ENCODE results near the gene NSMF. TPM values are rescaled to one million over a fixed set of nuclear protein-coding genes. Genes with fewer than 3 reads are reported as not detected.
A peak's percentile ranks its signal among the peaks of the same experiment; 100 is the strongest.

Gene NSMF
- total and polyA plus RNA-seq, 10 donors = 21.8 to 49.3 (median 26.1) TPM

DNA sequence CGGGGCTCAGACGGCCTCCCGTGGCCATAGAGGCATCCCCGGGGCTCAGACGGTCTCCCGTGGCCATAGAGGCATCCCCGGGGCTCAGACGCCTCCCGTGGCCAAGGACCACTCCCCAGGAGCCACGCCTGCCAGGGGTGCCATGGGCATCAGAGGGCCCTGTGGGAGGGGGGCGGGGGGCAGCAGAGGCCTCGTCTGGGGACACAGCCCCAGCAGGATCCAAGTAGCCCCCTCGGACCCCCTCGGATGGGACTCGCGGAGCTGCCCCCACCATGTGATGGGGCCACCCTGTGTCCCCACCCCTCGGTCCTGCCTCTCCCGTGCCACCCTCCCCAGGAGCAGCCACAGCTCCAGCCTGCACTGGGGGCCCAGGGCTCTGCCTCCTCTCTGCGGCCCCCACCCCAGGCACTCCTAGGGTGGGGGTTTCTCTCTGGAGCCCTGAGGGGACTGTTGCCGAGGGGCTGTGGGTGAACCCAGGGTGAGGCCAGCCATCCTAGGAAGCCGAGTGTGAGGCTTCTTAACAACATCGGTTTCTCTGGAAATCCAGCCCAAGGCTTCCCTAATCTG is 20.5 kb downstream of the NSMF start:
- intact Hi-C loops (cut with DNase I; ENCODE audit: low total_unique reads) = no loop called here
- peak; percentile 65 for DNase-seq
- 66 to 89% (median 87%) methylated on average over 4 to 22 of the region's 22 CpGs for WGBS, 5 donors
- H3K4me3 ChIP-seq = no peak overlapping the region
- H3K4me1 ChIP-seq = peaks cover 0 to 45% (median 15%) of the 10 kb centered on the region in 6 donors
- TF ChIP-seq, protein P1, sequence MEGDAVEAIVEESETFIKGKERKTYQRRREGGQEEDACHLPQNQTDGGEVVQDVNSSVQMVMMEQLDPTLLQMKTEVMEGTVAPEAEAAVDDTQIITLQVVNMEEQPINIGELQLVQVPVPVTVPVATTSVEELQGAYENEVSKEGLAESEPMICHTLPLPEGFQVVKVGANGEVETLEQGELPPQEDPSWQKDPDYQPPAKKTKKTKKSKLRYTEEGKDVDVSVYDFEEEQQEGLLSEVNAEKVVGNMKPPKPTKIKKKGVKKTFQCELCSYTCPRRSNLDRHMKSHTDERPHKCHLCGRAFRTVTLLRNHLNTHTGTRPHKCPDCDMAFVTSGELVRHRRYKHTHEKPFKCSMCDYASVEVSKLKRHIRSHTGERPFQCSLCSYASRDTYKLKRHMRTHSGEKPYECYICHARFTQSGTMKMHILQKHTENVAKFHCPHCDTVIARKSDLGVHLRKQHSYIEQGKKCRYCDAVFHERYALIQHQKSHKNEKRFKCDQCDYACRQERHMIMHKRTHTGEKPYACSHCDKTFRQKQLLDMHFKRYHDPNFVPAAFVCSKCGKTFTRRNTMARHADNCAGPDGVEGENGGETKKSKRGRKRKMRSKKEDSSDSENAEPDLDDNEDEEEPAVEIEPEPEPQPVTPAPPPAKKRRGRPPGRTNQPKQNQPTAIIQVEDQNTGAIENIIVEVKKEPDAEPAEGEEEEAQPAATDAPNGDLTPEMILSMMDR (IDR thresholded peaks at IDR 0.05 in 8 of 11, conservative IDR thresholded peaks at IDR 0.05 in 3 of 11) = no peak
- no peak for TF ChIP-seq POLR2AphosphoS5 (IDR thresholded peaks at IDR 0.05)
- TF ChIP-seq POLR2A (IDR thresholded peaks at IDR 0.05) = no peak
- H3K27me3 ChIP-seq (replicated peaks in 1 of 7) = peaks cover 0 to 86% (median 22%) of the 10 kb centered on the region in 7 donors
- no peaks in the 10 kb centered on the region for H3K9me3 ChIP-seq
- no peak overlapping the region for H3K27ac ChIP-seq
- H3K36me3 ChIP-seq = no peaks in the 10 kb centered on the region

DNA sequence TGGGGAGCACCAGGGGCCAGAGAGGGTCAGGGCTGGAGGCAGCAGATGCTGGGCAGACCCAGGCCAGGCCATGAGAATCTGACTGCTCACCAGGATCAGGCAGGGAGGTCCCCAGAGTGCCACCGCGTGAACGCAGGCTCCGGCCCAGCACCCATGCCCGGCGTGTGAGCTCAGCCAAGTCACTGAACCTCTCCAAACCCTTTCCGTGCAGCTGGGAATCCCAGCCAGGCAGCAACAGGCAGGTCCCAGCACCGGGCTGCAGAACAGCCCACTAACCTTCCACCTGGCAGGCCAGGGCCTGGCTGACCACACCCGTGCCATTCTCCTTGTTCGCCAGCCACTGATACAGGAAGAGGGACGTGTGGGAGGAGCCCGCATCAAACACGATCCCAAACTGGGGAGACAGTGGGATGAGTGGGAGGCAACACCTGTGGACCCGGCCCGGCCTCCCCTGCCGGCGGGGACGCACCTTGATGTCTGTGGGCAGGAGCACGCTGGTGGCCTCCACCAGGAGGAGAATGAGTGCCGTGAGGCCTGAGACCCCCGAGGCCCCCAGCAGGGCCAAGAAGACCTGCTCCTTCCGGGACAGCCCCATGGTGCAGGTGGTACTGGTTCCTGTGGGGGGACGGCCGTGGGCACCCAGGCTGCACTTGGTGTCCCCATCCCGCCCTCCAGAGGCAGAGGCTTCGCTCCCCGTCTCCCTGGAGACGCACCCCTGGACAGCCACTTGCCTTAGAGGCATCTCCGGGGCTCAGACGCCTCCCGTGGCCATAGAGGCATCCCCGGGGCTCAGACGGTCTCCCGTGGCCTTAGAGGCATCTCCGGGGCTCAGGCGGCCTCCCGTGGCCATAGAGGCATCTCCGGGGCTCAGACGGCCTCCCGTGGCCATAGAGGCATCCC is 21.2 kb downstream of the NSMF start:
- peak; percentile 67 for DNase-seq
- TF ChIP-seq POLR2A (IDR thresholded peaks at IDR 0.05) = no peak
- Histone ChIP-seq H3K27me3 (replicated peaks in 1 of 7) (peaks cover 0 to 81% (median 18%) of the 10 kb centered on the region in 7 donors), H3K4me1 (peaks cover 0 to 45% (median 15%) of the 10 kb centered on the region in 6 donors), H3K4me3 (no peak overlapping the region), H3K36me3 (no peaks in the 10 kb centered on the region), H3K27ac (no peak overlapping the region), H3K9me3 (no peaks in the 10 kb centered on the region)
- intact Hi-C loops (cut with DNase I; ENCODE audit: low total_unique reads) = no loop called here
- WGBS, 5 donors = 77 to 91% (median 83%) methylated on average over 17 to 40 of the region's 40 CpGs

DNA sequence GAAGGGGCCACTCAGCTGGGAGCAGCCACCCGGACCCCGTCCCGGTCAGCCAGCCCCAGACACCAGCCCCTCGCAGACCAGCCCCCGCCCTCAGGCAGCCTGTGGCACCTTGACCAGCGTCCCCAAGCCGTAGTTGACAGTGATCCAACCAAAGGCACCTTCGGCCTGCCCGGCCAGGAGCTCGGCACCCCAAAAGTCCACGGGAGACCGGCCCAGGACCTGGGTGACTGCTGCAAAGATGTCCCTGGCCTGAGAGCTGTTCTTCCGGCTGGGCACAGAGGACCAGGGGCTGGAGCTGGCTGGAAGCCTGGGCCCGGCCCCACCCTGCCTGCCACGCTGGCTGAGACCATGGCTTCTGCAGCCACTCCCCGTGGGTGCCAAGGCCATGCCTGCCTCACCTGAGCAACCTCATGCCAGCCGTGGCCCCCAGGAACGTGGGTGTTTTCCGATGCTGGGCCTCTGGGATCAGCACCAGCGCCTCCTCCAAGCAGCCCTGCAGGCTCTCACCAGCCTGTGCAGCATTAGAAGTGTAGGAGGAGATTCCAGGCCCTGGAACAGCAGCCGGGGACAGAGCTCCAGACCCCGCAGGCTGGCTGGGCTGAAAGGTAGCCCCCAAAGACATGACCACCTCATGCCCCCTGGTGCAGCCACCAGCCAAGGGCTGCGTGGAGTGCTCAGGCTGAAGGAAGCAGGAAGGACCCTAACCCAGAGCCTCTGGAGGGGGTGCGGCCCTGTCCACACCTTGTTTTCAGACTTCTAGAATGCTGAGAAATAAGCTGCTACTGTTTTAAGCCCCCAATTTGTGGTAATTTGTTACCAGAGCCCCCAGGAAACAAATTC is 22.2 kb downstream of the NSMF start:
- H3K27me3 ChIP-seq (replicated peaks in 1 of 7) = peaks cover 0 to 77% (median 9%) of the 10 kb centered on the region in 7 donors
- H3K9me3 ChIP-seq = no peaks in the 10 kb centered on the region
- peaks cover 0 to 43% (median 13%) of the 10 kb centered on the region in 6 donors for H3K4me1 ChIP-seq
- H3K36me3 ChIP-seq = no peaks in the 10 kb centered on the region
- intact Hi-C loops (cut with DNase I; ENCODE audit: low total_unique reads) = no loop called here
- DNase-seq = peak; percentile 65
- no peak overlapping the region for H3K4me3 ChIP-seq
- 72 to 88% (median 75%) methylated on average over 4 to 24 of the region's 24 CpGs for WGBS, 5 donors
- TF ChIP-seq, protein P1 (IDR thresholded peaks at IDR 0.05 in 8 of 11, conservative IDR thresholded peaks at IDR 0.05 in 3 of 11) = no peak
- peak in 1 of 3 donors; percentile 9 for TF ChIP-seq POLR2AphosphoS5 (IDR thresholded peaks at IDR 0.05)
- H3K27ac ChIP-seq = no peak overlapping the region

DNA sequence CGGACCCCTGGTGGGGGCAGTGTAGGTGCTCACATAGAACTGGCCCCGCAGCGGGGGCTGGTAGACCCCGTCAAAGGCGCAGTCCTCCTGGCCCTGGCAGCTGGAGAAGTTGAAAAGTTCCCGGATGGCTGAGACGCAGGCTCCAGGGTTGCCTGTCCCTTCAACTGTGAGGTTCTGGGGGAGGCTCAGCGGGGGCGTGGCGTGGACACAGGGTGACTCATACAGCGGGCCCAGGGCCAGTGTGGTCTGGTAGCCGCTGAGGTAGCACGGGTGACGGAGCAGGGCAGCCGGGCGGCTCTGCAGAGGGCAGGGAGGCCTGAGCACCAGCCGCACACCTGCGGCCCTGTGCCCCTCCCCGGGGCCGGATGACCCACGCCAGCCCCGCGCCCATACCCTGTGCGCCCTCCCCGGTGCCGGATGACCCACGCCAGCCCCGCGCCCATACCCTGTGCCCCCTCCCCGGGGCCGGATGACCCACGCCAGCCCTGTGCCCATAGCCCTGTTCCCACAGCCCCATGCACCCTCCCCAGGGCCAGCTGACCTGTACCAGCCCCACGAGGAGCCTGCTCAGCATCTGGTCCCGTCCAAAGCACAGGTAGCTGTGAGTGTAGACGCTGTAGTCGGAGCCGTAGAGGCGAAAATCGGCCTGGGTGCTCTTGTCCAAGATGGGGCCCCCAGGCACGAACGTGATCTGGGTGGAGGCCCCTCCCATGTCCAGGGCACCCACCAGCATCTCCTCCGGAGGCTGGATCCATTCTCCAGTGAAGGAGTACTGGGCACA is 23.0 kb downstream of the NSMF start:
- H3K4me1 ChIP-seq = peaks cover 0 to 35% (median 5%) of the 10 kb centered on the region in 6 donors
- H3K27me3 ChIP-seq (replicated peaks in 1 of 7) = peaks cover 0 to 77% (median 3%) of the 10 kb centered on the region in 7 donors
- no peaks in the 10 kb centered on the region for H3K9me3 ChIP-seq
- peak overlapping the region in 1 of 8 donors; percentile 27 for H3K27ac ChIP-seq
- H3K36me3 ChIP-seq = no peaks in the 10 kb centered on the region
- WGBS, 5 donors = 58 to 85% (median 77%) methylated on average over 12 to 42 of the region's 42 CpGs
- TF ChIP-seq POLR2AphosphoS5 (IDR thresholded peaks at IDR 0.05) = peak in 1 of 3 donors; percentile 40
- TF ChIP-seq, protein P1 (IDR thresholded peaks at IDR 0.05 in 8 of 11, conservative IDR thresholded peaks at IDR 0.05 in 3 of 11) = no peak
- intact Hi-C loops (cut with DNase I; ENCODE audit: low total_unique reads) = no loop called here
- no peak overlapping the region for H3K4me3 ChIP-seq
- DNase-seq = peak; percentile 75
